SK-N-DZ (cell line): ENCODE data around the gene NIN. TPM values are rescaled to one million over a fixed set of nuclear protein-coding genes. Genes with fewer than 3 reads are reported as not detected.

Experiments
- DNase-seq: peaks from one replicate; pipeline ENCODE4 v3.0.0-alpha.2; 2015; ENCODE audit warnings: low spot score
- polyA plus RNA-seq, 2 experiments: library from polyadenylated mRNA; depleted of rRNA; stranded (reverse); fragments of >200 nt; gene quantifications; 2 replicates each; pipeline ENCODE4 v1.2.3, GENCODE V29; 2014

NIN gene
- 11.7 and 22.0 TPM in 2 replicates for polyA plus RNA-seq (2014; cell fraction: cytosol; rRNA removed)
- polyA plus RNA-seq (2014; cell fraction: nucleus; rRNA removed): 17.3 and 21.4 TPM in 2 replicates

GRCh38 chr14:50830932-50831725 lies at the start of gene NIN:
Gene NIN (minus strand): TSS chr14:50831162. CDS start chr14:50822056, 9,106 bp downstream.
- peak; percentile 65 for DNase-seq

- DNase-seq: no peak
Observed at GRCh38 chr14:50875359-50876070, 44.6 kb upstream of the NIN start.

GRCh38 chr14:50874757-50875156 lies 43.8 kb upstream of the NIN start:
- DNase-seq: no peak

- DNase-seq: no peak
Observed at GRCh38 chr14:50871914-50872732, 41.2 kb upstream of the NIN start, which contains the start of gene ABHD12B. Gene ABHD12B (plus strand): TSS chr14:50872053. CDS start chr14:50872175, 122 bp downstream.

GRCh38 chr14:50871228-50871627 lies 40.3 kb upstream of the NIN start:
- no peak for DNase-seq

- DNase-seq: no peak
Observed at GRCh38 chr14:50865391-50866076, 34.6 kb upstream of the NIN start.

- no peak for DNase-seq
Observed at GRCh38 chr14:50864946-50865345, 34.0 kb upstream of the NIN start.

GRCh38 chr14:50864237-50864636 lies 33.3 kb upstream of the NIN start:
- no peak for DNase-seq

- DNase-seq: no peak
Observed at GRCh38 chr14:50862036-50862570, 31.1 kb upstream of the NIN start.

- peak; percentile 81 for DNase-seq
Observed at GRCh38 chr14:50860478-50861086, 29.6 kb upstream of the NIN start.

GRCh38 chr14:50859296-50859624 lies 28.3 kb upstream of the NIN start:
- no peak for DNase-seq

- DNase-seq: no peak
Observed at GRCh38 chr14:50856660-50857059, 25.7 kb upstream of the NIN start.

- no peak for DNase-seq
Observed at GRCh38 chr14:50855558-50855957, 24.6 kb upstream of the NIN start.

GRCh38 chr14:50854521-50854920 lies 23.6 kb upstream of the NIN start:
- no peak for DNase-seq

- no peak for DNase-seq
Observed at GRCh38 chr14:50853891-50854290, 22.9 kb upstream of the NIN start.

- no peak for DNase-seq
Observed at GRCh38 chr14:50846226-50846880, 15.4 kb upstream of the NIN start.

- DNase-seq: no peak
Observed at GRCh38 chr14:50845166-50845565, 14.2 kb upstream of the NIN start.

- no peak for DNase-seq
Observed at GRCh38 chr14:50844391-50844790, 13.4 kb upstream of the NIN start.

GRCh38 chr14:50839691-50840090 lies 8.7 kb upstream of the NIN start:
- DNase-seq: no peak

GRCh38 chr14:50839048-50839447 lies 8.1 kb upstream of the NIN start:
- DNase-seq: no peak
